Pancreas (tissue), 10 donors: ENCODE measurements around the gene EBF3. TPM values are rescaled to one million over a fixed set of nuclear protein-coding genes. Genes with fewer than 3 reads are reported as not detected.

ENCODE experiments used
- ATAC-seq, 4 donors: fragments of 200-7000 bp; cut with Tn5 transposase; one replicate each; pipeline versions ENCODE4 v1.8.0 to v1.9.1; 2020; ENCODE audit warnings: mild to moderate bottlenecking in 4 of 4, moderate library complexity in 4 of 4
- DNase-seq, 6 donors: peaks; one replicate each; pipeline ENCODE4 v3.0.0-alpha.2; 2020
- FAIRE-seq: peaks from 2 replicates; lab custom pipeline; 2012; peaks lifted over from hg19 to GRCh38; lab: Jason Lieb, UNC
- H3K27ac ChIP-seq, 4 donors: fragments of 200-600 bp; sonication (generic); 1 replicate in 3 of 4; 2 replicates in 1 of 4; pipeline versions ENCODE4 v1.5.0 to v1.8.0; 2020
- H3K27me3 ChIP-seq, 4 donors: fragments of 200-600 bp; one replicate each; pipeline ENCODE4 v1.8.0; 2021
- H3K36me3 ChIP-seq, 3 donors: fragments of 200-600 bp; sonication (generic) in 1 of 3; one replicate each; pipeline versions ENCODE4 v1.5.0 to v1.8.0; 2020 to 2021
- H3K4me1 ChIP-seq, 3 donors: fragments of 200-600 bp; one replicate each; pipeline ENCODE4 v1.8.0; 2021
- H3K4me3 ChIP-seq, 4 donors: fragments of 200-600 bp; sonication (generic) in 2 of 4; one replicate each; pipeline versions ENCODE4 v1.5.0 to v1.8.0; 2020 to 2021
- H3K9me3 ChIP-seq, 4 donors: fragments of 200-600 bp; one replicate each; pipeline ENCODE4 v1.8.0; 2021
- CTCF ChIP-seq, 4 donors: fragments of 200-600 bp; sonication (generic) in 3 of 4; IDR thresholded peaks; one replicate each; pipeline versions ENCODE4 v1.5.0 to v1.8.0; 2021; ENCODE audit warnings: antibody characterized with exemption in 4 of 4
- WGBS, 2 donors: extraction: QIAGEN DNeasy Blood & Tissue Kit; methylation state at CpG; one replicate each; pipeline ENCODE4 v1.1.7; 2013; 5-methylcytosine and 5-hydroxymethylcytosine counted together
- intact Hi-C, 3 donors: fragments of 100-400 bp; cut with DNase I; formaldehyde crosslinking; loops; one replicate each; pipeline versions ENCODE4 v1.11.1 to v1.14.2; 2022
- polyA plus RNA-seq, 2 donors: library from polyadenylated mRNA; stranded (reverse); fragments of 200-250 nt; gene quantifications; one replicate each; pipeline ENCODE4 v1.2.3, GENCODE V29; 2013
- total RNA-seq, 6 donors: library from RNA; stranded (reverse); fragmentation: NEBNext Ultra II Directional in 4 of 6; extraction: Animal tissue kit (Norgen Biotek cat#: 25700) in 4 of 6; gene quantifications; one replicate each; pipeline versions ENCODE4 v1.2.1 to v1.2.4, GENCODE V29; 2021 to 2023
- donor health status: healthy with polysubstance abuse.
- donor health status: DM: no; HTN: no; CAD: no; lungs with moderate emphysema.
- donor health status: DM: no; HTN: no; CAD: no.
- donor health status: control.
- donor health status: control.
- donor health status: Bipolar disorder and iron deficiency.
- donor health status: DM: yes; HTN: yes; CAD: no.
- donor health status: DM: no; HTN: no; CAD: no.
- donor health status: DM: no; HTN: no; CAD: no.
- donor health status: DM: yes; HTN: yes; CAD: no.

EBF3 gene
- total and polyA plus RNA-seq, 8 donors, result 0.47 to 1.5 (median 1.1) TPM

GRCh38 chr10:129831150-129831549 is 132.9 kb downstream of the EBF3 start:
- WGBS, 2 donors, result 94 to 95% methylated on average over 8 of the region's 8 CpGs

GRCh38 chr10:129825826-129826225 is 138.2 kb downstream of the EBF3 start:
- Histone ChIP-seq H3K27ac (no peak overlapping the region), H3K9me3 (no peaks in the 10 kb centered on the region), H3K27me3 (no peaks in the 10 kb centered on the region), H3K4me3 (no peak overlapping the region), H3K36me3 (no peaks in the 10 kb centered on the region), H3K4me1 (no peaks in the 10 kb centered on the region)
- intact Hi-C loops, result no loop called here
- WGBS, 2 donors, result 87 to 88% methylated on average over 3 of the region's 3 CpGs
- ATAC-seq (no peak), DNase-seq (no peak), FAIRE-seq (no peak)
- no peak for TF ChIP-seq CTCF (IDR thresholded peaks at IDR 0.05)

More at GRCh38 chr10:129831150-129831549, 132.9 kb downstream of the EBF3 start:
- Histone ChIP-seq H3K4me1 (no peaks in the 10 kb centered on the region), H3K4me3 (no peak overlapping the region), H3K27ac (no peak overlapping the region), H3K9me3 (no peaks in the 10 kb centered on the region), H3K36me3 (no peaks in the 10 kb centered on the region), H3K27me3 (no peaks in the 10 kb centered on the region)
- no peak for TF ChIP-seq CTCF (IDR thresholded peaks at IDR 0.05)
- peak in 1 of 6 donors; percentile 33 for DNase-seq
- ATAC-seq, result no peak
- no peak for FAIRE-seq
- intact Hi-C loops, result no loop called here

GRCh38 chr10:129825221-129825620 is 138.9 kb downstream of the EBF3 start:
- Histone ChIP-seq H3K27ac (no peak overlapping the region), H3K4me3 (no peak overlapping the region), H3K27me3 (no peaks in the 10 kb centered on the region), H3K4me1 (no peaks in the 10 kb centered on the region), H3K9me3 (no peaks in the 10 kb centered on the region), H3K36me3 (no peaks in the 10 kb centered on the region)
- TF ChIP-seq CTCF (IDR thresholded peaks at IDR 0.05), result no peak
- WGBS, 2 donors, result 86 to 92% methylated on average over 4 to 5 of the region's 5 CpGs
- ATAC-seq, result no peak
- no peak for DNase-seq
- intact Hi-C loops, result no loop called here
- no peak for FAIRE-seq

- FAIRE-seq (no peak), DNase-seq (no peak), ATAC-seq (no peak)
- intact Hi-C loops, result no loop called here
- no peak overlapping the region for H3K27ac ChIP-seq
- H3K9me3 ChIP-seq, result no peaks in the 10 kb centered on the region
- no peak overlapping the region for H3K4me3 ChIP-seq
- no peaks in the 10 kb centered on the region for H3K4me1 ChIP-seq
- H3K27me3 ChIP-seq, result no peaks in the 10 kb centered on the region
- no peak for TF ChIP-seq CTCF (IDR thresholded peaks at IDR 0.05)
- no peaks in the 10 kb centered on the region for H3K36me3 ChIP-seq
- 77 to 84% methylated on average over 3 of the region's 3 CpGs for WGBS, 2 donors
Measured at GRCh38 chr10:129820451-129820850, 143.6 kb downstream of the EBF3 start.

- no peaks in the 10 kb centered on the region for H3K27me3 ChIP-seq
- intact Hi-C loops, result no loop called here
- no peak overlapping the region for H3K4me3 ChIP-seq
- 83 to 84% methylated on average over 8 of the region's 8 CpGs for WGBS, 2 donors
- FAIRE-seq (no peak), ATAC-seq (no peak), DNase-seq (no peak)
- no peaks in the 10 kb centered on the region for H3K9me3 ChIP-seq
- H3K4me1 ChIP-seq, result no peaks in the 10 kb centered on the region
- no peak overlapping the region for H3K27ac ChIP-seq
- TF ChIP-seq CTCF (IDR thresholded peaks at IDR 0.05), result no peak
- no peaks in the 10 kb centered on the region for H3K36me3 ChIP-seq
Measured at GRCh38 chr10:129816656-129817045, 147.4 kb downstream of the EBF3 start.
